ENCODE results near the gene TAPBP.

Gene TAPBP

DNA sequence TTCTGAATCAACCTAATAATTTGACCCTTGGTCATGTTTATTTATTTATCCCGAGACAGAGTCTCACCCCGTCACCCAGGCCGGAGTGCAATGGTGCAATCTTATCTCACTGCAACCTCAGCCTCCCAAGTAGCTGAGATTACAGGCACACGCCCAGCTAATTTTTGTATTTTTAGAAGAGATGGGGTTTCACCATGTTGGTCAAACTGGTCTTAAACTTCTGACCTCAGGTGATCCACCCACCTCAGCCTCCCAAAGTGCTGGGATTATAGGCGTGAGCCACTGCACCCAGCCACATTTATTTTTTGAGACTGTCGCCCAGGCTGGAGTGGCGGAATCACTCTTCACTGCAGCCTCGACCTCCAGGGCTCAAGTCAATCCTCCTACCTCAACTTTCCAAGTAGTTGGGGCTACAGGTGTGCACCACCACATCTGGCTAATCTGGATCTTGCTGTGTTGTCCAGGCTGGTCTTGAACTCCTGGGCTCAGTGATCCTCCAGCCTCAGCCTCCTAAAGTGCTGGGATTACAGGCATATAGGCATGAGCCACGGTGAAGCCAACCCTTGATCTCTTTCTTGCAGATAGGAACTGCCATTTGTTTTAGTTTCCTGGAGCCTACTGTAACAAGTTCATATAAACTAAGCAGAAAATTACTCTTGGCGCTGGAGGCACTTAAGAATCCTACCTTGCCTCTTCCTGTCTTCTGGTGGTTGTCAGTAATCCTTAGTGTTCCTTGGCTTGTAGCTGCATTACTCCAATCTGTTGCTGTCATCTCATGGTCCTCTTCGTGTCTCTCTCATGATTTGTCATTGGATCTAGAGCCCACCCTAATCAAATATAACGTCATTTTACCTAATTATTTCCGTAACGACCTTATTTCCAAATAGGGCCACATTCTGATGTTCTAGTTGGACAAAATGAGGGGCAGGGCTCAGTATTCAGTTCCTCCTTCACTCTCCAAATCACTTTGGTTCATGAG is 39.7 kb downstream of the TAPBP start:
- Histone ChIP-seq H3K27ac (ENCODE audit: low read depth, low read length, poor library complexity, severe bottlenecking) (peak overlapping the region; percentile 87), H3K4me3 (ENCODE audit: low read depth, low read length, poor library complexity, severe bottlenecking) (peak overlapping the region; percentile 93), H3K4me2 (ENCODE audit: low read length) (peak overlapping the region; percentile 97), H3K9ac (ENCODE audit: low read length) (peak overlapping the region; percentile 98), H2AFZ (ENCODE audit: low read length) (no peak overlapping the region), H3K9me2 (ENCODE audit: low read depth, low read length) (no peaks in the 10 kb centered on the region), H3K9me3 (ENCODE audit: low read length) (no peaks in the 10 kb centered on the region), H3F3A (ENCODE audit: insufficient read depth, low read length) (peaks cover 8% of the 10 kb centered on the region; the same call in 1 of the 2 replicates), H4K20me1 (ENCODE audit: insufficient read depth, low read length) (no peaks in the 10 kb centered on the region), H3K79me2 (ENCODE audit: insufficient read depth, low read length) (peaks cover 36% of the 10 kb centered on the region), H3K27me3 (ENCODE audit: insufficient read depth, low read length) (no peaks in the 10 kb centered on the region), H3K4me1 (ENCODE audit: insufficient read depth, low read length, severe bottlenecking) (peaks cover 70% of the 10 kb centered on the region), H3K36me3 (ENCODE audit: insufficient read depth, low read length) (peaks cover 64% of the 10 kb centered on the region)
- no peak for TF ChIP-seq EZH2 (IDR thresholded peaks at IDR 0.05; ENCODE audit: borderline replicate concordance, low read length)
- TF ChIP-seq, protein P1, sequence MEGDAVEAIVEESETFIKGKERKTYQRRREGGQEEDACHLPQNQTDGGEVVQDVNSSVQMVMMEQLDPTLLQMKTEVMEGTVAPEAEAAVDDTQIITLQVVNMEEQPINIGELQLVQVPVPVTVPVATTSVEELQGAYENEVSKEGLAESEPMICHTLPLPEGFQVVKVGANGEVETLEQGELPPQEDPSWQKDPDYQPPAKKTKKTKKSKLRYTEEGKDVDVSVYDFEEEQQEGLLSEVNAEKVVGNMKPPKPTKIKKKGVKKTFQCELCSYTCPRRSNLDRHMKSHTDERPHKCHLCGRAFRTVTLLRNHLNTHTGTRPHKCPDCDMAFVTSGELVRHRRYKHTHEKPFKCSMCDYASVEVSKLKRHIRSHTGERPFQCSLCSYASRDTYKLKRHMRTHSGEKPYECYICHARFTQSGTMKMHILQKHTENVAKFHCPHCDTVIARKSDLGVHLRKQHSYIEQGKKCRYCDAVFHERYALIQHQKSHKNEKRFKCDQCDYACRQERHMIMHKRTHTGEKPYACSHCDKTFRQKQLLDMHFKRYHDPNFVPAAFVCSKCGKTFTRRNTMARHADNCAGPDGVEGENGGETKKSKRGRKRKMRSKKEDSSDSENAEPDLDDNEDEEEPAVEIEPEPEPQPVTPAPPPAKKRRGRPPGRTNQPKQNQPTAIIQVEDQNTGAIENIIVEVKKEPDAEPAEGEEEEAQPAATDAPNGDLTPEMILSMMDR (IDR thresholded peaks at IDR 0.05; ENCODE audit: low read length): no peak

DNA sequence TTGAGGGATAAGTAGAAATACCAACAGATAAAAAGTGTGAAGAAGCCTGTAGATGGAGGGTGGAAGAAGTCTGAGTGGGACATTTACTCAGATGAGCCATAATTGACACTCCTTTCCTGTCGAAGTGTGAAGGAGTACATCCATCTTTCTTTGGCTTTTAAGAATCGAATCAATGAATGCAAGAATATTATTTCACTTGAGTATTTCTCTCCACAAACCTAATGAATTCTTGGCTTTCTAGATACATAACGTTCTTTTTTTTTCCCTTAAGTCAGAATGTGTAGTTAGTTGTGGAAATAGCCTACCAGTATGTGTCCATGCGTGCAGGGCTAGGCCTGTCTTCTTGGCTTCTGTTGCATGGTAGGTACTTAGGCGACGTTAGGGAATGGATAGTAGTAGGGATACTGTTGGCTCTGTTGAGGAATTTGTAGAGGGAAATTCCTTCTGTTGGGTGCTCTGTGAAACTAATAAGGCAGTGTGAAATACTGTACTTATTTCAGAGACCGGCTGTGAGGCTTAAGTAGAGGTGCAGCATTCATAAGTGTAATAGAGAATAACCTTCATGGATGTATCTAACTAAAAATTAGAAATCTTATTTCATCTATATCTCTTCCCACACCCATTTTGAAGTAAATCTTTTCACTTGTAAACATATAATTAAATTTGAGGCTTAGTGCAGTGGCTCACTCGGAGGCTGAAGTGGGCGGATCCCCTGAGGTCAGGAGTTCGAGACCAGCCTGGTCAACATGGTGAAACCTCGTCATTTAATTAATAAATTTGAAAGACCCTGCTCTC is 40.6 kb downstream of the TAPBP start:
- Histone ChIP-seq H4K20me1 (ENCODE audit: insufficient read depth, low read length) (no peaks in the 10 kb centered on the region), H3K4me2 (ENCODE audit: low read length) (peak overlapping the region; percentile 97), H3K9me3 (ENCODE audit: low read length) (no peaks in the 10 kb centered on the region), H3K27me3 (ENCODE audit: insufficient read depth, low read length) (no peaks in the 10 kb centered on the region), H2AFZ (ENCODE audit: low read length) (no peak overlapping the region), H3K4me3 (ENCODE audit: low read depth, low read length, poor library complexity, severe bottlenecking) (peak overlapping the region; percentile 93), H3K9me2 (ENCODE audit: low read depth, low read length) (no peaks in the 10 kb centered on the region), H3K79me2 (ENCODE audit: insufficient read depth, low read length) (peaks cover 36% of the 10 kb centered on the region), H3F3A (ENCODE audit: insufficient read depth, low read length) (peaks cover 8% of the 10 kb centered on the region; the same call in 1 of the 2 replicates), H3K4me1 (ENCODE audit: insufficient read depth, low read length, severe bottlenecking) (peaks cover 70% of the 10 kb centered on the region), H3K9ac (ENCODE audit: low read length) (peak overlapping the region; percentile 98), H3K36me3 (ENCODE audit: insufficient read depth, low read length) (peaks cover 64% of the 10 kb centered on the region), H3K27ac (ENCODE audit: low read depth, low read length, poor library complexity, severe bottlenecking) (peak overlapping the region; percentile 87)
- TF ChIP-seq, protein P1 (IDR thresholded peaks at IDR 0.05; ENCODE audit: low read length): no peak
- no peak for TF ChIP-seq EZH2 (IDR thresholded peaks at IDR 0.05; ENCODE audit: borderline replicate concordance, low read length)

DNA sequence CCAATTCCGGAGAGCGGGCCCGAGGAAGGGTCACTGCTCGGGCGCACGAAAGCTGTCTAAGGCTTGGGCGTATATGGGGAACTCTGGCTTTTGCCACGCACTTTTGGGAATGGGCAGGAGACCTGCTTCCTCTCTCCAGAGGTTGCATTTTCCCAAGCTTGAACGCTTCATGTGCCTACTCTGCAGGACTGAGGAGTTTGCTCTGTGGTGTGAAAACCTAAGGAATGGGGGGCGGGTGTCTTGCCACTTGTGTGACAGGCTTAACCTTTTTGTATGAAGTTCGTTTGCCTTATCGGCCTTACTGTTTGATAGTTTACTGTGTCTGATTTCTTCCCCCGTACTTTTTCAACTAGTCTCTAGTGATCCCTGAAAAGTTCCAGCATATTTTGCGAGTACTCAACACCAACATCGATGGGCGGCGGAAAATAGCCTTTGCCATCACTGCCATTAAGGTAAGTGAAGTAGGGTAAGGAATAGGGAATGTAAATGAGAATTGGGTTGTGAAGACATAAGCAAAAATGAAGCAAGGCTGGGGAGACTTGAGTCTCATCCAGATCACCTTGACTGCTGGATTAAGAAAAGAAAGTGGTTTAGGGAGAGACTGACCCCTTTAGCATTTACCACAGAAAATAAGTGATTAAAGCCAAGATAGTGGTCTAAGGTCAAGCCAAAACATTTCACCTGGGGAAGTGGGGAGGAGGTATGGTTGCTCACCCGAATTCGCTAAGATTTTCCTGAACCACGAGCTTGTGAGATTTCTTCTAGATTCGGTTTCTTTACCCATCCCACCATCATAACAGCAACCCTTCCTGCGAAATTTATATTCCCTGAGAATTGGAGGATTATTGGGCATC is 41.4 kb downstream of the TAPBP start:
- H4K20me1 ChIP-seq (ENCODE audit: insufficient read depth, low read length): no peaks in the 10 kb centered on the region
- peak overlapping the region; percentile 93 for H3K4me3 ChIP-seq (ENCODE audit: low read depth, low read length, poor library complexity, severe bottlenecking)
- no peak for TF ChIP-seq EZH2 (IDR thresholded peaks at IDR 0.05; ENCODE audit: borderline replicate concordance, low read length)
- TF ChIP-seq, protein P1 (IDR thresholded peaks at IDR 0.05; ENCODE audit: low read length): no peak
- H3K79me2 ChIP-seq (ENCODE audit: insufficient read depth, low read length): peaks cover 36% of the 10 kb centered on the region
- peaks cover 62% of the 10 kb centered on the region for H3K4me1 ChIP-seq (ENCODE audit: insufficient read depth, low read length, severe bottlenecking)
- H3K9ac ChIP-seq (ENCODE audit: low read length): peak overlapping the region; percentile 98
- H3K27me3 ChIP-seq (ENCODE audit: insufficient read depth, low read length): no peaks in the 10 kb centered on the region
- H3K4me2 ChIP-seq (ENCODE audit: low read length): peak overlapping the region; percentile 97
- no peaks in the 10 kb centered on the region for H3K9me3 ChIP-seq (ENCODE audit: low read length)
- no peak overlapping the region for H2AFZ ChIP-seq (ENCODE audit: low read length)
- no peaks in the 10 kb centered on the region for H3K9me2 ChIP-seq (ENCODE audit: low read depth, low read length)
- peaks cover 70% of the 10 kb centered on the region for H3K36me3 ChIP-seq (ENCODE audit: insufficient read depth, low read length)
- peaks cover 8% of the 10 kb centered on the region; the same call in 1 of the 2 replicates for H3F3A ChIP-seq (ENCODE audit: insufficient read depth, low read length)
- peak overlapping the region; percentile 87 for H3K27ac ChIP-seq (ENCODE audit: low read depth, low read length, poor library complexity, severe bottlenecking)

All from OCI-LY1 (cell line).